HepG2 (cell line): ENCODE results near the gene AQP10.

Experiments used
- ETV6 ChIP-seq: sonication (generic); formaldehyde crosslinking; conservative IDR thresholded peaks from 2 replicates; pipeline ENCODE4 v1.4.0; 2020; ENCODE audit warnings: missing genetic modification reagents
- HNRNPUL1 ChIP-seq: fragments of 200-400 bp; formaldehyde crosslinking; IDR thresholded peaks from 2 replicates; pipeline ENCODE4 v1.6.1; 2017; ENCODE audit warnings: low read depth, mild to moderate bottlenecking, low read length, moderate library complexity
- HOXA5 ChIP-seq: sonication (generic); formaldehyde crosslinking; IDR thresholded peaks from 2 replicates; pipeline ENCODE4 v1.4.0; 2020; ENCODE audit warnings: missing genetic modification reagents
- KLF16 ChIP-seq, 2 experiments: sonication (generic) in 1 of 2; formaldehyde crosslinking in 1 of 2; IDR thresholded peaks; 2 replicates each; pipeline versions ENCODE4 v1.6.1 to v1.8.0; 2016 to 2023; ENCODE audit warnings: missing genetic modification reagents in 2 of 2, missing compliant biosample characterization in 1 of 2
- NFE2 ChIP-seq: sonication (generic); formaldehyde crosslinking; IDR thresholded peaks from 2 replicates; pipeline ENCODE4 v1.4.0; 2020; ENCODE audit warnings: missing genetic modification reagents
- RFX5 ChIP-seq: IDR thresholded peaks from 2 replicates; pipeline ENCODE4 v1.6.1; 2011; ENCODE audit warnings: low read depth, low read length, improper control_type of control experiment
- TBP ChIP-seq: sonication (generic); formaldehyde crosslinking; IDR thresholded peaks from 2 replicates; pipeline ENCODE4 v1.5.0; 2020; ENCODE audit warnings: missing genetic modification reagents
- TCF12 ChIP-seq, 2 experiments: fragments of 450-650 bp in 1 of 2; sonication (generic) in 1 of 2; formaldehyde crosslinking in 1 of 2; IDR thresholded peaks; 2 replicates each; pipeline versions ENCODE4 v1.6.1 to v1.8.0; 2017 to 2022; ENCODE audit warnings: antibody characterized with exemption in 1 of 2, mild to moderate bottlenecking in 1 of 2, missing genetic modification reagents in 1 of 2, moderate library complexity in 1 of 2
- ZFP37 ChIP-seq: sonication (generic); formaldehyde crosslinking; IDR thresholded peaks from 2 replicates; pipeline ENCODE4 v1.4.0; 2020; ENCODE audit warnings: missing genetic modification reagents, borderline replicate concordance
- ZNF138 ChIP-seq: sonication (generic); formaldehyde crosslinking; IDR thresholded peaks from 2 replicates; pipeline ENCODE4 v1.5.0; 2020; ENCODE audit warnings: mild to moderate bottlenecking, low read depth, missing genetic modification reagents
- TF ChIP-seq, protein P1 (sequence below): sonication (generic); formaldehyde crosslinking; IDR thresholded peaks from 2 replicates; pipeline ENCODE4 v1.4.0; 2020; ENCODE audit warnings: mild to moderate bottlenecking, missing genetic modification reagents
- TF ChIP-seq, protein P2 (sequence below): sonication (generic); formaldehyde crosslinking; IDR thresholded peaks from 2 replicates; pipeline ENCODE4 v1.8.1; 2023; ENCODE audit warnings: mild to moderate bottlenecking, missing genetic modification reagents, borderline replicate concordance

DNA sequence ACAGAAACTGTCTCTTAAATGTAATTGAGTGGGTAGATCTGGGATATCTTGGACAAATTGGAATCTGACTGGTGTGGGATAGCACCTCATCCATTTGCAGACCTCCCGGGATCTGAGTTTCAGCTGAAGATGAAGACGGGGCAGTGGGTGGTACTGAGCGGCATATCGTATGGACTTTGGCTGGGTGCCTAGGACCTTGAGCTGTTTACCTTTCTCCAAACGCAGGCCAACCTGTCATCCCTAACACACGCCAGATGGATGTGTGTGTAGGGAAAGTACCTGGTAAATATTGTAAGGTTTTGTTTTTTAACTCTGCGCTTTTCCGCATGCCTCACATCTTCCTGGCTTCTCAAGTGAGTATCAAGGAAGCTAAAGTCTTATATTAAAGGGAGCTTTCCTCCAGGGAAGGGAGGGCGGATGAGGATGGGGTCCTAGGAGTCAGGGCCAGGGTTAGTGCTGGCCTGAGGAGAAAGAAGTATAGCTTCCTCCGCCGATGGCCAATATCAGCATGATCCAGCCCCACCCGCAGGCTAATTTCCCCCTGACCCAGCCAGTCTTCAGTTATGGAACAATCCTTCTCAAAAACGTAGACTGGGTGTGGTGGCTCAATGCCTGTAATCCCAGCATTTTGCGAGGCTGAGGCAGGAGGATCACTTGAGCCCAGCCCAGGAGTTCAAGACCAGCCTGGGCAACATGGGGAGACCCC, 30.6 kb downstream of the AQP10 start:
- no peak for TF ChIP-seq HOXA5 (CRISPR knock-in tag)
- no peak for TF ChIP-seq RFX5
- TF ChIP-seq TBP (CRISPR knock-in tag), result no peak
- TF ChIP-seq NFE2 (CRISPR knock-in tag), result no peak
- TF ChIP-seq HNRNPUL1, result no peak
- TF ChIP-seq, protein P1, sequence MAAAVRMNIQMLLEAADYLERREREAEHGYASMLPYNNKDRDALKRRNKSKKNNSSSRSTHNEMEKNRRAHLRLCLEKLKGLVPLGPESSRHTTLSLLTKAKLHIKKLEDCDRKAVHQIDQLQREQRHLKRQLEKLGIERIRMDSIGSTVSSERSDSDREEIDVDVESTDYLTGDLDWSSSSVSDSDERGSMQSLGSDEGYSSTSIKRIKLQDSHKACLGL, result no peak
- no peak for TF ChIP-seq ZNF138 (CRISPR knock-in tag)
- no peak for TF ChIP-seq KLF16 (CRISPR knock-in tag; IDR thresholded peaks at IDR 0.05)
- TF ChIP-seq ETV6, result no peak
- TF ChIP-seq, protein P2, sequence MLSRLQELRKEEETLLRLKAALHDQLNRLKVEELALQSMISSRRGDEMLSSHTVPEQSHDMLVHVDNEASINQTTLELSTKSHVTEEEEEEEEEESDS, result no peak
- TF ChIP-seq ZFP37 (CRISPR knock-in tag), result no peak
- no peak for TF ChIP-seq TCF12 (IDR thresholded peaks at IDR 0.05)
- TF ChIP-seq TCF12 (CRISPR knock-in tag; IDR thresholded peaks at IDR 0.05), result no peak
